ENCODE measurements around the gene TCERG1L. TPM values are rescaled to one million over a fixed set of nuclear protein-coding genes. Genes with fewer than 3 reads are reported as not detected.

Gene TCERG1L
- total RNA-seq, 1 experiment from 2014 or later, result not detected

DNA sequence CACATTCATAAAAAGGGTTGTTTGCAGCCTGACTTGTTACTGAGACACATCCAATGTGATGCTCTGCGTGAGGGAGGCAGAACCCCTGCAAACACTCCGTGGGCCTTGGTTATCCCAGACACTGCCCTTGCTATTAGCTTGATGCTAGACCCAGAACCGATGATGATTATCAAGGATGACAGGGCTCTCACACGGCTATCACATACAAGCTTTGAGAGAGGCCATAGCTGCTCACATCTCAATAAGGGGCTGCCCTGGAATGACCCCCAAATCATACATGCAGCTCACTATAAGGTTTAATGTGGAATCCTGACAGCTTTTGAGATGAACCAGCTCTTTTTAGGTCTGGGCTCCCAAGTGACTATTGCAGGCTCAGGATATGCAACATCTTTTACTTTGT lies 44.4 kb upstream of the TCERG1L start:
- Histone ChIP-seq H3K27ac (no peak overlapping the region), H3F3A (ENCODE audit: insufficient read depth, low read depth) (no peaks in the 10 kb centered on the region), H3K4me2 (no peak overlapping the region), H3K27me3 (ENCODE audit: insufficient read depth, low read depth) (peaks cover 23% of the 10 kb centered on the region; the same call in 1 of the 2 replicates), H3K9me3 (ENCODE audit: insufficient read depth, low read depth) (no peaks in the 10 kb centered on the region), H3K79me2 (ENCODE audit: low read depth) (no peaks in the 10 kb centered on the region), H3K9me2 (ENCODE audit: insufficient read depth) (no peaks in the 10 kb centered on the region), H2AFZ (no peak overlapping the region), H3K4me3 (no peak overlapping the region), H3K4me1 (replicated peaks; ENCODE audit: insufficient read depth) (no peaks in the 10 kb centered on the region), H4K20me1 (ENCODE audit: insufficient read depth) (no peaks in the 10 kb centered on the region), H3K36me3 (ENCODE audit: low read depth) (no peaks in the 10 kb centered on the region)
- ChIA-PET CTCF (no interaction called here), POLR2A (ENCODE audit: unreplicated experiment) (no interaction called here)
- DNase-seq, result no peak
- no peak for TF ChIP-seq EZH2 (IDR thresholded peaks at IDR 0.05; ENCODE audit: low read depth)
- no peak for TF ChIP-seq CTCF (conservative IDR thresholded peaks at IDR 0.05)
- BruUV-seq (replicated peaks), result no TSS peak
- intact Hi-C loops (cut with micrococcal nuclease; ENCODE audit: unreplicated experiment), result no loop called here

DNA sequence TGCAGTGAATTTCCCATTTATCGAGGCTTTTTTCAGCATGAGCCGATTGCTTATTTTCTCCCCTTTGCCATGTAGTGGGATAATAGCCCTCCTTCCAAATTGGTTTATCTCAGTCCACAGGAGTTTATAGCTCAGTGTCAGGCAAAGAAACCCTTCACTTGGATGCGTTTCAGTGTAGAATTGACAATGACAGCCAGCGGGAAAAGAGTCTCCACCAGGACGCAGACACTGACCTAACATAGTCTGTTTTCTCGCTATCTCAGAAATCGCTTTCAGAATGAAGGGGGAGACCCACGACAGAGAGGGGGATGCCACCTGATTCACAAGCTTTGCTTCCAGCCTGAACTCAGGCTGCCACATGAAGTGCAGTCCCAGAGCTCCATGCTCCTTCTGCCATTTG lies 43.5 kb upstream of the TCERG1L start:
- no peak overlapping the region for H3K4me3 ChIP-seq
- no TSS peak for BruUV-seq (replicated peaks)
- ChIA-PET POLR2A (ENCODE audit: unreplicated experiment) (no interaction called here), CTCF (no interaction called here)
- H3K4me1 ChIP-seq (replicated peaks; ENCODE audit: insufficient read depth), result no peaks in the 10 kb centered on the region
- no peak for DNase-seq
- no peak overlapping the region for H3K27ac ChIP-seq
- no peaks in the 10 kb centered on the region for H4K20me1 ChIP-seq (ENCODE audit: insufficient read depth)
- H3K36me3 ChIP-seq (ENCODE audit: low read depth), result no peaks in the 10 kb centered on the region
- TF ChIP-seq EZH2 (IDR thresholded peaks at IDR 0.05; ENCODE audit: low read depth) (no peak), CTCF (conservative IDR thresholded peaks at IDR 0.05) (no peak)
- intact Hi-C loops (cut with micrococcal nuclease; ENCODE audit: unreplicated experiment), result no loop called here
- H3K4me2 ChIP-seq, result no peak overlapping the region
- no peak overlapping the region for H2AFZ ChIP-seq
- H3K9me3 ChIP-seq (ENCODE audit: insufficient read depth, low read depth), result no peaks in the 10 kb centered on the region
- H3K79me2 ChIP-seq (ENCODE audit: low read depth), result no peaks in the 10 kb centered on the region
- no peaks in the 10 kb centered on the region for H3K9me2 ChIP-seq (ENCODE audit: insufficient read depth)
- H3K27me3 ChIP-seq (ENCODE audit: insufficient read depth, low read depth), result peaks cover 31% of the 10 kb centered on the region; the same call in 1 of the 2 replicates
- H3F3A ChIP-seq (ENCODE audit: insufficient read depth, low read depth), result no peaks in the 10 kb centered on the region

GRCh38 chr10:131354380-131354779 lies 42.9 kb upstream of the TCERG1L start:
- ChIA-PET CTCF (no interaction called here), POLR2A (ENCODE audit: unreplicated experiment) (no interaction called here)
- Histone ChIP-seq H4K20me1 (ENCODE audit: insufficient read depth) (no peaks in the 10 kb centered on the region), H3F3A (ENCODE audit: insufficient read depth, low read depth) (no peaks in the 10 kb centered on the region), H3K9me2 (ENCODE audit: insufficient read depth) (no peaks in the 10 kb centered on the region), H3K4me3 (no peak overlapping the region), H3K4me1 (replicated peaks; ENCODE audit: insufficient read depth) (no peaks in the 10 kb centered on the region), H3K79me2 (ENCODE audit: low read depth) (no peaks in the 10 kb centered on the region), H2AFZ (no peak overlapping the region), H3K36me3 (ENCODE audit: low read depth) (no peaks in the 10 kb centered on the region), H3K27ac (no peak overlapping the region), H3K9me3 (ENCODE audit: insufficient read depth, low read depth) (no peaks in the 10 kb centered on the region), H3K4me2 (no peak overlapping the region), H3K27me3 (ENCODE audit: insufficient read depth, low read depth) (peaks cover 31% of the 10 kb centered on the region; the same call in 1 of the 2 replicates)
- no peak for DNase-seq
- TF ChIP-seq CTCF (conservative IDR thresholded peaks at IDR 0.05) (no peak), EZH2 (IDR thresholded peaks at IDR 0.05; ENCODE audit: low read depth) (no peak)
- intact Hi-C loops (cut with micrococcal nuclease; ENCODE audit: unreplicated experiment), result no loop called here
- no TSS peak for BruUV-seq (replicated peaks)

All from PC-9 (cell line).